NCI-H2107 treated with DMSO at 0.1 percent for 48 hours (cell line): ENCODE measurements around the gene KRTAP2-1.
"Not testable (repeated sequence)": the region's sequence is repeated elsewhere in the genome, so short reads cannot be mapped to it uniquely, and the experiment has no call there.

Experiments used
- DNase-seq: peaks from one replicate; lab custom pipeline; 2025; ENCODE audit not compliant: unreplicated experiment; lab: John Stamatoyannopoulos, UW

The KRTAP2-1 gene

DNA sequence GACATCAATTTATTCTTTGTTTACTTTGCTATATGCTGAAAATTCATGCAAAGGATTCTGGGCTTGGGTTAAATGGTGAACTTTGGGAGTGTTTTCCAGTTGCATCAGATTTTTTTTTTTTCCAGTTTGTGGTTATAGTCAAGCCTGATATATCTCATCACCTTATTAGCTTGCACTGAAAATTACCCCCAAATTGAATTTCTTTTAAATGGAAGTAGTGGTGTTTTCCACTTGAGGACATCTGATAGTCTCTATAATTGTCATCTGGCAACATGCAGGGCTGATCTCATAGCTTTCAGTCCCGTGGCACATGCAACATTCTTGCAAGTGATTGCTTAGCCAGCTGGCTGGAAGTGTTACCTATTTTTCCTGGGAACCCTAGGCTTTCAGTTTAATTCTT is 33.5 kb downstream of the KRTAP2-1 start:
- DNase-seq: peak; percentile 85

GRCh38 chr17:41013181-41013580 is 33.9 kb downstream of the KRTAP2-1 start:
- no peak for DNase-seq

DNA sequence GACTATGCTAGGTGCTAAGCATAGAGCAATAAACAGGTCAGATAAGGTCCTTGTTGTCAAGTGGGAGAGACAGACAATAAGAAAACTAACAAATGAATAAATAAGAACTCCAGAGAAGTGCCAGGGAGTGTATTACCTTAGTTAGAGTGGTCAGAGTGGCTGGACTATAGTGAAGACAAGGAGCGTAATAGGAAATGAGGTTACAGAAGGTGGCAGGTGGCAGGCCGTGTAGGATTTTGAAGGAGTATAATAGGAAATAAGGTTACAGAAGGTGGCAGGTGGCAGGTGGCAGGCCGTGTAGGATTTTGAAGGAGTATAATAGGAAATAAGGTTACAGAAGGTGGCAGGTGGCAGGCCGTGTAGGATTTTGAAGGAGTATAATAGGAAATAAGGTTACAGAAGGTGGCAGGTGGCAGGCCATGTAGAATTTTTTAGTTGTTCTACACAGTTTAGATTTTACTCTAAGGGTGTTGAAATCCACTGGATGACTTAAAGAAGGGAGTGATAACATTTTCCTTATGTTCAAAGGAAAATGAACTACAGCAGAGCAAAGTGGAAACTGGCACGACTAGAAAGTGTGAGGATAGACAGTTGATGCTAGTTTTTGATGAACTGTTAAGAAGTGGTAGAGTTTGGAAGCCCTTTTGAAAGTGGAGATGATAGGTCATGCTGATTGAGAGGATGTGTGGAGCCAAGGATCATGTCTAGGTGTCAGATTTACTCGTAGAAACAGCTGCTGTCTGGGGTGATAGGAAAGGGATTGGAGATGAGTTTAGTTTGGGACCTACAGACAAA is 34.6 kb downstream of the KRTAP2-1 start:
- peak; percentile 81 for DNase-seq

GRCh38 chr17:41010441-41010840 is 36.7 kb downstream of the KRTAP2-1 start:
- no peak for DNase-seq

DNA sequence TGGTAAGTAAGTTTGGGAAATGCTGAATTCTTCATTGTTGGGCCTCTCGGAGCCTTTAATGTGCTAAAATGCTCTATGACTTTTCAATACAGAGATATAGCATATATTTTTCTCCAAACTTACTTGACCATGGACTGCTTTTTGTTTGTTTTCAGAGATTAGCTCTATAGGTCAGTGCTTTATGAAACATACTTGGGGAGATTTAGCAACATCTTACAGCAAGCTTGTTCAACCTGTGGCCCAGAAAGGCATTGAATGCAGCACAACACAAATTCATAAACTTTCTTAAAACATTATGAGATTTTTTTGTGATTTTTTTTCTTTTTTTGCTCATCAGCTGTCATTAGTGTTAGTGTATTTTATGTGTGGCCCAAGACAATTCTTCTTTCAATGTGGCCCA is 37.2 kb downstream of the KRTAP2-1 start:
- DNase-seq: no peak

DNA sequence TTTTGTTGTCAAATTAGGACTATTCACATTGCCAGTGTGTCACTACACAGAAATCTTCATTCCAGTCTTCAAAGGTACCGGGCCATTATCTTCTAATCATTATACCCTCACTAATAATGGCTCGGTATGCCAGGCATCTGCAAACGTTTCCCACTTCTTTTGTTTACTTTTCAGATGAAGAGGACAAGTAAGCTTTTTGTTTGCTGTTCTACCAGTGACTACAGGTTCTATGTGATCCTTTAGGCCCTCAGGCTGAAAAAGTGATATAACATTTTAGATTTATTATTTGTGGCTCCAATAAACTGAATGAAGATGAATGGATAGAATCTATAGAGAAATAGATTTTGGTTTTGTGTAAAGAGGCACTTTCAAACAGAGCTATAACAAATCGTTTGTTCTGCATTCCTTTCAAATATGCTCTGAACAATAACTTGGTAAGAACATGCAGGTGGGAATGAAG is 37.8 kb downstream of the KRTAP2-1 start:
- peak; percentile 67 for DNase-seq

DNA sequence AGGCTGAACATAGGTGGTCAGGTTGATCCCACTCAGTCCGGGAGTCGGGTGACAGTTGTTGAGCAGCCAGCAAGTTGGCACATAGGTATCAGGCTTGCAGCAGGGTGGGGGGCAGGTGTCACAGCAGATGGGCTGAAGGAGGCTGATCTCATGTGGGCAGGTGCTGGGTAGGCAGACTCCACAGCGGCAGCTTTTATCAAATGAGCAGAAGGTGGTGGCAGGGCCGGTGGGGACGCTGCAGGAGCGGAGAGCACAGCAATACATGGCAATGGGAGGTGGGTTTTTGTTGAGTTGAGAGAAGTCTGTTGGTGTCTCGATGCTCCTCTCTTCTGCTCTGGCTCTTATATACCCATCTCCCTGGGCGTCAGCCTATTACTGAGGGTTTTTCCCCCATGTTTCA is 38.3 kb downstream of the KRTAP2-1 start, which contains the start of gene KRTAP3-1:
Gene KRTAP3-1 (minus strand): TSS at position 318 of the 400 bp plus-strand sequence. CDS start 54 bp downstream, at position 264.
- DNase-seq: peak; percentile 84

DNA sequence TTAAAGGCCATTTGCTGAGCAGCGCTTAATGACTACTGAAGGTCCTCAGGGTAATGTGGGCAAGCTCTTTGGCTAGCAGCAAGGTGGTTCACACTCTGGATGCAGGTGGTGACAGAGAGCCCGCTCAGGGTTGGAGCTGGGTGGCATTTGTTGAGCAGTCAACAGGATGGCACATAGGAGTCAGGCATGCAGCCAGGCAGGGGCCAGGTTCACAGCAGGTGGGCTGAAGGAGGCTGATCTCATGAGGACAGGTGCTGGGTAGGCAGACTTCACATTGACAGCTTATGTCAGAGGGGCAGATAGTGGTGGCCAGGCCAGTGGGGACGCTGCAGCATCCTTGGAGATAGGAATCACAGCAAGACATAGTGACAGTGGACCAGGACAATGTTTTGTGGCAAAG is 42.7 kb downstream of the KRTAP2-1 start:
- peak; percentile 84 for DNase-seq

- peak; percentile 84 for DNase-seq
These were observed 43.2 kb downstream of the KRTAP2-1 start for GRCh38 chr17:41003926-41004325.

DNA sequence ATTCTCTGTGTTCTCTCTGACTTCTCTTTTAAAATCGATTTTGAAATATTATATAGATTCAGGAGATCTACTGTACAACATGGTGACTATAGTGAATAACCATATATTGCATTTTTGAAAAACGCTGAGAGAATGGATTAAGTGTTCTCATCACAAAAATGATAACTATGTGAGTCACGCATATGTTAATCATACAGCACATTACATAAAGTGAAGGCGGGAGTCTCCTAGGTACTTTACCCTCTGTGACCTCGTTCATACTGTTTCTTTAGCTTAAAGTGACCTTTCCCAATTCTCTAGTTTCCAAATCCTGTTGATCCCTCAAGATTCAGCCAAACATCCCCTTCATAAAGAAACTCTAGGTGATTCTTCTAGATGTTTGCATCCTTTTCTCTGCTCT is 44.3 kb downstream of the KRTAP2-1 start:
- no peak for DNase-seq

- DNase-seq: no peak
These were observed 45.3 kb downstream of the KRTAP2-1 start for GRCh38 chr17:41001795-41002194.

- DNase-seq: not testable (repeated sequence)
These were observed 47.6 kb downstream of the KRTAP2-1 start, which contains the start of gene KRTAP3-2 for GRCh38 chr17:40999563-40999962. Gene KRTAP3-2 (minus strand): TSS chr17:40999906. CDS start chr17:40999853, 53 bp downstream.

- DNase-seq: no peak
These were observed 49.8 kb downstream of the KRTAP2-1 start for GRCh38 chr17:40997361-40997760.

DNA sequence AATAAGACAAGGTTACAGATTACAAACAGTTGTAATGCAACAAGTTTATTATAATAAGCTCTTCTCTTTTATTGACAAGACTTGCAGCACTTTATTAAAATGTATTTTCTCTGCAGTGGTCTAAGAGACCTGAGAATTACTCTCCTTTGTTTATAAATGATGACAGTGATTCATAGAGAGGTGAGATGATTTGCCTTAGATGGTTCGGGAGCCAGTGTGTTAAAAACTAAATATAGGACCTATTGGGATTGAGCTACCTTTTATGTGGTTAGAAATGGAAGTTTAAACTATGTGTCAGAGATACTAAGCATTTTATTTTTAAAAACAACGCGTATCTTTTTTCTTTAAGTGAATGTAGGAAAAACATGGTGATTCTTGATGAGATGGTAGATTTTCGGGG is 50.3 kb downstream of the KRTAP2-1 start:
- no peak for DNase-seq
